Coronary artery (tissue), 2 donors: ENCODE data around the gene ARHGAP30.
"Not testable (repeated sequence)": the region's sequence is repeated elsewhere in the genome, so short reads cannot be mapped to it uniquely, and the experiment has no call there.

Experiments used
- DNase-seq: peaks from one replicate; pipeline ENCODE4 v3.0.0-alpha.2; 2017; ENCODE audit warnings: low spot score
- H3K27ac ChIP-seq, 2 donors: fragments of 200-600 bp; sonication (generic); one replicate each; pipeline ENCODE4 v1.5.1; 2016 to 2019
- H3K4me3 ChIP-seq: fragments of 200-600 bp; sonication (generic); 2 replicates; pipeline ENCODE4 v1.5.1; 2016; ENCODE audit warnings: mild to moderate bottlenecking, moderate library complexity
- TF ChIP-seq, protein P1 (sequence below): fragments of 200-600 bp; sonication (generic); IDR thresholded peaks from one replicate; pipeline ENCODE4 v1.5.1; 2019; ENCODE audit warnings: antibody characterized with exemption

ARHGAP30 gene

GRCh38 chr1:161038523-161039153 is 31.1 kb downstream of the ARHGAP30 start, which contains the start of gene TSTD1:
TSS of gene TSTD1 (minus strand) at chr1:161038964. CDS start at chr1:161038889, 75 bp downstream.
- H3K27ac ChIP-seq: peak within 1 kb of the TSS in 1 of 2 donors; percentile 61
- DNase-seq: no peak
- peak within 1 kb of the TSS; percentile 89 for H3K4me3 ChIP-seq
- TF ChIP-seq, protein P1, sequence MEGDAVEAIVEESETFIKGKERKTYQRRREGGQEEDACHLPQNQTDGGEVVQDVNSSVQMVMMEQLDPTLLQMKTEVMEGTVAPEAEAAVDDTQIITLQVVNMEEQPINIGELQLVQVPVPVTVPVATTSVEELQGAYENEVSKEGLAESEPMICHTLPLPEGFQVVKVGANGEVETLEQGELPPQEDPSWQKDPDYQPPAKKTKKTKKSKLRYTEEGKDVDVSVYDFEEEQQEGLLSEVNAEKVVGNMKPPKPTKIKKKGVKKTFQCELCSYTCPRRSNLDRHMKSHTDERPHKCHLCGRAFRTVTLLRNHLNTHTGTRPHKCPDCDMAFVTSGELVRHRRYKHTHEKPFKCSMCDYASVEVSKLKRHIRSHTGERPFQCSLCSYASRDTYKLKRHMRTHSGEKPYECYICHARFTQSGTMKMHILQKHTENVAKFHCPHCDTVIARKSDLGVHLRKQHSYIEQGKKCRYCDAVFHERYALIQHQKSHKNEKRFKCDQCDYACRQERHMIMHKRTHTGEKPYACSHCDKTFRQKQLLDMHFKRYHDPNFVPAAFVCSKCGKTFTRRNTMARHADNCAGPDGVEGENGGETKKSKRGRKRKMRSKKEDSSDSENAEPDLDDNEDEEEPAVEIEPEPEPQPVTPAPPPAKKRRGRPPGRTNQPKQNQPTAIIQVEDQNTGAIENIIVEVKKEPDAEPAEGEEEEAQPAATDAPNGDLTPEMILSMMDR: no peak

GRCh38 chr1:161037661-161038522 is 31.8 kb downstream of the ARHGAP30 start:
- no peak for DNase-seq
- Histone ChIP-seq H3K4me3 (peak overlapping the region; percentile 89), H3K27ac (peak overlapping the region in 1 of 2 donors; percentile 61)
- TF ChIP-seq, protein P1: no peak

GRCh38 chr1:161033751-161034150 is 35.9 kb downstream of the ARHGAP30 start:
- no peak for DNase-seq

GRCh38 chr1:161032409-161032808 is 37.3 kb downstream of the ARHGAP30 start:
- TF ChIP-seq, protein P1: no peak
- no peak for DNase-seq
- no peak overlapping the region for H3K4me3 ChIP-seq
- no peak overlapping the region for H3K27ac ChIP-seq

More at GRCh38 chr1:161033751-161034150, 35.9 kb downstream of the ARHGAP30 start:
- Histone ChIP-seq H3K27ac (no peak overlapping the region), H3K4me3 (no peak overlapping the region)
- TF ChIP-seq, protein P1: no peak

- TF ChIP-seq, protein P1: no peak
- no peak for DNase-seq
- H3K4me3 ChIP-seq: no peak overlapping the region
- H3K27ac ChIP-seq: no peak overlapping the region
Observed at GRCh38 chr1:161031874-161032273, 37.8 kb downstream of the ARHGAP30 start.

- not testable (repeated sequence) for DNase-seq, H3K4me3 ChIP-seq
Observed at GRCh38 chr1:161029466-161029865, 40.2 kb downstream of the ARHGAP30 start.

GRCh38 chr1:161026954-161027353 is 42.7 kb downstream of the ARHGAP30 start:
- not testable (repeated sequence) for H3K27ac ChIP-seq, DNase-seq, H3K4me3 ChIP-seq

More at GRCh38 chr1:161029466-161029865, 40.2 kb downstream of the ARHGAP30 start:
- H3K27ac ChIP-seq: not testable (repeated sequence)

DNA sequence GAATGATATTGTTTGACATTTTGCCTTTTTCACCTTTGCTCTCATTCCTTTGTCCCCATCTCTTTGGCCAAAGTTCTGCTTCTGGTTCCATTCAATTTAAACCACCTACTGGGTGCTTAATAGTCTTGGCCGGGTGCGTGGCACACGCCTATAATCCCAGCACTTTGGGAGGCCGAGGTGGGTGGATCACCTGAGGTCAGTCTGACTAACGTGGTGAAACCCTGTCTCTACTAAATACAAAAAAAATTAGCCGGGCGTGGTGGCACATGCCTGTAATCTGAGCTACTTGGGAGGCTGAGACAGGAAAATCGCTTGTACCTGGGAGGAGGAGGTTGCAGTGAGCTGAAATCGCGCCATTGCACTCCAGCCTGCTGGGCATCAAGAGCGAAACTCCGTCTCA is 47.3 kb downstream of the ARHGAP30 start:
- not testable (repeated sequence) for DNase-seq, H3K27ac ChIP-seq, H3K4me3 ChIP-seq
